ENCODE measurements around the gene ZNF385B. TPM values are rescaled to one million over a fixed set of nuclear protein-coding genes. Genes with fewer than 3 reads are reported as not detected.

The ZNF385B gene
- total RNA-seq, 4 donors from 2014 or later = 2.2 to 5.0 (median 4.0) TPM

DNA sequence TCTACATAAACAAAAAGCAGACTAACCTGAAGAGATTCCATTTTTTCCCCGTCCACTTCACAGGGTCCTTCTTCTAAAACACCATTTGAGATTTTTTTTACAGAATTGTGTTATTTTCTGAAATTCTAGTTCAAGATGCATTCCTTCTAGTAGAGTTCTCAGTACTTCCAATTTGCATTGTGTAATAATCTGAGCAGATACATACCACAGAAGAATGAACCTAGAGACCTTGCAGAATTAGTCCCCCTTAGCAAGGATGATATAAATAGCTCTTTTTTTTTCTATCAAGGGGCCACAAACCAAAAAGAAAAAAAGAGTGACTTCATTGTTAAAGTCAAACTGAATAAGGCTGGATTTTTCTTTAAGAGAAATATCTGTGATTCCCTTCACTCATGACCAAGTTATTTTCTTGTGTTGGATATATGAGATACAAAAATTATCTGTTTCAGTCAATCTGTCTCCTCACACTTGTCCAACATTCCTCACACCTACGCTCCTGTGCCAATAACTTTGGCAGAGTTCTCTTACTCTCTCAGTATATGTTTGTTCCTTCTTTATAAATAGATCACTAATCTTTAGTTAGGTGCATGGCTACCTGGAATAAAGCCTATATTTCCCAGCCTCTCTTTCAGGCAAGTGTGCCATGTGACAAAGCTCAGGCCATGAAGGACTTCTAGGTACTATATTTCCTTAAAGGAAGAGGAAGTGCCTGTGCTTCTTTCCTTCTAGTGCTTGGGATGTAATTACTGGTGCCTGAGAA is 183.5 kb downstream of the ZNF385B start:
- Histone ChIP-seq H3K36me3 (no peaks in the 10 kb centered on the region), H3K9me3 (no peaks in the 10 kb centered on the region), H3K27me3 (no peaks in the 10 kb centered on the region), H3K4me1 (peaks cover 19 to 26% (median 24%) of the 10 kb centered on the region in 4 donors), H3K27ac (replicated peaks in 1 of 4) (peak overlapping the region in 2 of 4 donors; percentile 17 to 20), H3K4me3 (no peak overlapping the region)
- TF ChIP-seq POLR2A (IDR thresholded peaks at IDR 0.05; ENCODE audit: low read depth) (no peak), POLR2AphosphoS5 (IDR thresholded peaks at IDR 0.05) (no peak), EP300 (IDR thresholded peaks at IDR 0.05) (no peak)
- TF ChIP-seq, protein P1, sequence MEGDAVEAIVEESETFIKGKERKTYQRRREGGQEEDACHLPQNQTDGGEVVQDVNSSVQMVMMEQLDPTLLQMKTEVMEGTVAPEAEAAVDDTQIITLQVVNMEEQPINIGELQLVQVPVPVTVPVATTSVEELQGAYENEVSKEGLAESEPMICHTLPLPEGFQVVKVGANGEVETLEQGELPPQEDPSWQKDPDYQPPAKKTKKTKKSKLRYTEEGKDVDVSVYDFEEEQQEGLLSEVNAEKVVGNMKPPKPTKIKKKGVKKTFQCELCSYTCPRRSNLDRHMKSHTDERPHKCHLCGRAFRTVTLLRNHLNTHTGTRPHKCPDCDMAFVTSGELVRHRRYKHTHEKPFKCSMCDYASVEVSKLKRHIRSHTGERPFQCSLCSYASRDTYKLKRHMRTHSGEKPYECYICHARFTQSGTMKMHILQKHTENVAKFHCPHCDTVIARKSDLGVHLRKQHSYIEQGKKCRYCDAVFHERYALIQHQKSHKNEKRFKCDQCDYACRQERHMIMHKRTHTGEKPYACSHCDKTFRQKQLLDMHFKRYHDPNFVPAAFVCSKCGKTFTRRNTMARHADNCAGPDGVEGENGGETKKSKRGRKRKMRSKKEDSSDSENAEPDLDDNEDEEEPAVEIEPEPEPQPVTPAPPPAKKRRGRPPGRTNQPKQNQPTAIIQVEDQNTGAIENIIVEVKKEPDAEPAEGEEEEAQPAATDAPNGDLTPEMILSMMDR (IDR thresholded peaks at IDR 0.05) = no peak
- intact Hi-C loops (cut with DNase I) = no loop called here
- no peak for DNase-seq (ENCODE audit: extremely low spot score)
- WGBS = 56% methylated on average over 2 of the region's 2 CpGs

DNA sequence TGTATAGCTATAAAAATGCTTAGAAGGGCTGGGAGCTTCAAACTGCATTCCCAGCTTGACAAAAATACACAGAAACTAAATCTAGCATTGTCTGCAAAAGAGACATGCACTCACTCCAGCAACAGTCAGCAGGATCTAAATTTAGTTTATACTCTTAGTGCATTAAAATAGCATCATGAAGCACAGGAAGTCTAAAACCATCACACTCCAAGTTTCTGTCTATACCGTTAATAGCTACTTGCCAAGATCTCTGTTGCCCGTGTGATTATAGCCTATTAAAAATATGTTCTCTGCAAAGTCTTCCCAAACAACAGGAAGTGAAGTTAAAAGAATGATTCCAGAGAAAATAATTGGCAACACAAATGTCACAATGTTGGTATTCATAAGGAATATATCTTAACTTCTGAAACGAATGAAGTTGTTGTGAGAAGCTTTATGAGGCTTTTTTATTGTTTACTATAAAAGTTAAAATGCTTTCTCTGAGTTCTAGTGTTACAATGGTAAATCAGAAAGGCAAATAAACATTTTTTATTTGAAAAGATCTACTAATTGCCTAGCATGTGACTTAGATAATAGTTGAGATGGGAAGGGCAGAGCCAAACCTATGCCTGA is 184.2 kb downstream of the ZNF385B start:
- Histone ChIP-seq H3K36me3 (no peaks in the 10 kb centered on the region), H3K9me3 (no peaks in the 10 kb centered on the region), H3K4me1 (peaks cover 19 to 26% (median 24%) of the 10 kb centered on the region in 4 donors), H3K27ac (replicated peaks in 1 of 4) (peak overlapping the region in 3 of 4 donors; percentile 17 to 20 (median 18)), H3K27me3 (no peaks in the 10 kb centered on the region), H3K4me3 (no peak overlapping the region)
- TF ChIP-seq POLR2A (IDR thresholded peaks at IDR 0.05; ENCODE audit: low read depth) = no peak
- TF ChIP-seq, protein P1 (IDR thresholded peaks at IDR 0.05) = no peak
- no peak for TF ChIP-seq POLR2AphosphoS5 (IDR thresholded peaks at IDR 0.05)
- no peak for TF ChIP-seq EP300 (IDR thresholded peaks at IDR 0.05)
- intact Hi-C loops (cut with DNase I) = no loop called here
- DNase-seq (ENCODE audit: extremely low spot score) = no peak
- 9% methylated on average over 3 of the region's 3 CpGs for WGBS

DNA sequence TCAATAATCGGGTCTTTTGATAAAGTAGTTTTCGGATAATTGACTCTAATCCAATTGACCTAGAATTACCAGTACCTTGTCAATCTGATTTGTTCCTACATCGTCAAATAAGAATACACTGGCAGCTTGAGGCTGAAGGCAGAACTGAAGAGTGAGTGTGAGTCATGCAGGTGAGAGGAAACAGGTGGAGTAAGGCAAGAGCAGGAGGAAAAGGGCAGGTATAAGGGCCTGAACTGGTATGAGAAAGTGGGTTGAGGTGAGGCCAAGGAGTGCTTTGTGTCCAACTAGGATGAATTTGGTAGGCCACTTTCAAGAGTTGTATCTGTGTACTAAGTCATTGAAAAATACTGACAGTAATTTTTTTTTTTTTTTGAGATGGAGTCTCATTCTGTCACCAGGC is 186.0 kb downstream of the ZNF385B start:
- Histone ChIP-seq H3K9me3 (no peaks in the 10 kb centered on the region), H3K27me3 (no peaks in the 10 kb centered on the region), H3K36me3 (no peaks in the 10 kb centered on the region), H3K4me3 (no peak overlapping the region), H3K4me1 (peaks cover 19 to 26% (median 24%) of the 10 kb centered on the region in 4 donors), H3K27ac (replicated peaks in 1 of 4) (no peak overlapping the region)
- DNase-seq (ENCODE audit: extremely low spot score) = no peak
- 96% methylated on average over 3 of the region's 3 CpGs for WGBS
- intact Hi-C loops (cut with DNase I) = no loop called here
- no peak for TF ChIP-seq POLR2A (IDR thresholded peaks at IDR 0.05; ENCODE audit: low read depth)
- no peak for TF ChIP-seq POLR2AphosphoS5 (IDR thresholded peaks at IDR 0.05)
- TF ChIP-seq, protein P1 (IDR thresholded peaks at IDR 0.05) = no peak
- TF ChIP-seq EP300 (IDR thresholded peaks at IDR 0.05) = no peak

DNA sequence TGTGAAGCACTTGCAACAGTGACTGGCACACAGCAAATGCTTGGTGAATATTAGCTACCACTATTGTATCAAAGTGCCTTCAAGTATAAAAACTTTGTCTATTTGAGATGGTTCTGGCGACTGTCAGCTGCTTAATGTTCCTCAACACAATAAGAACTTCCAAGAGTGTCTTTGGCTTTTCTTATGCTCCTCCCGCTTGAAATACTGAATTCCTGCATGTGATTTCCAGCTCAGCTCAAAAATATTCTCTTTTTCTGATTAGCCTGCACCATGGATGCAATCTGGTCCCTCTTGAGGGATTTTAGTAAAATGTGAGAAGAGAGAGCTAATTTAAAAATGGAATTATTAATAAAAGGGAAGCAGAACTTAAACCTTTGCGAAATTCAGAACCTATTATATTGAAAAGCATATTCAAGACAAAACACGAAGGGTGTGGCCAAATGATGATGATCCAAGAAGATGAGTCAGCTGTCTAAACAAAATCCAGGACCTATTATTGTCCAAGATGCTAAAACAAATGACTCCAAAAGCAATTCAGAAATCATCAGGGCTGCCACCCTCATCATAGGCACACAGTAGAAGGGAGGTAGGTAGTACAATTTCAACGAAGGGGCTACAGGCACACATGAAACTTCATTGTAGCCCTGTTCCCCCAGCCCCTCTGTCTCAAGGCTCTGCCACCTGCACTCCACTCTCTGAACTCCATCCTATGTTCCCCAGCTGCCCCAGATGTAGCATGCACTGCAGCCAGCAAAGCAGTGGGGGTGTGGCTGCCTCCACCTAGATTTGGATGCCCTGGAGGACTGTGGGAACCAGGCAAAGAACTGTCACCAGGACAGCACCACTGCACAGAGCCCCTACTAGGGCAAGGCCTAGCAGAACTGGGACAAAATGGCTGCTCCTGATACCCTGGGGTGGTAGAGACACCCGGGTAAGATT is 190.1 kb downstream of the ZNF385B start:
- H3K9me3 ChIP-seq = no peaks in the 10 kb centered on the region
- peak overlapping the region in 1 of 4 donors; percentile 23 for H3K27ac ChIP-seq (replicated peaks in 1 of 4)
- peaks cover under 1 to 2% (median under 1%) of the 10 kb centered on the region in 4 donors for H3K4me1 ChIP-seq
- WGBS = 76% methylated on average over 5 of the region's 6 CpGs
- no peaks in the 10 kb centered on the region for H3K27me3 ChIP-seq
- H3K4me3 ChIP-seq = no peak overlapping the region
- TF ChIP-seq POLR2A (IDR thresholded peaks at IDR 0.05; ENCODE audit: low read depth) = no peak
- TF ChIP-seq EP300 (IDR thresholded peaks at IDR 0.05) = no peak
- TF ChIP-seq POLR2AphosphoS5 (IDR thresholded peaks at IDR 0.05) = no peak
- TF ChIP-seq, protein P1 (IDR thresholded peaks at IDR 0.05) = no peak
- no peaks in the 10 kb centered on the region for H3K36me3 ChIP-seq
- no peak for DNase-seq (ENCODE audit: extremely low spot score)
- intact Hi-C loops (cut with DNase I) = no loop called here

Measured in esophagus muscularis mucosa (tissue), 4 donors.